CD14-positive monocyte (primary cell): ENCODE data around the gene FAM169A. TPM values are rescaled to one million over a fixed set of nuclear protein-coding genes. Genes with fewer than 3 reads are reported as not detected.

Experiments
- DNase-seq, 3 donors: peaks; one replicate each; pipeline ENCODE4 v3.0.0-alpha.2; 2011 to 2022
- H2AFZ ChIP-seq: 2 replicates; pipeline ENCODE4 v1.6.0; 2012; ENCODE audit warnings: mild to moderate bottlenecking, low read depth, low read length, inconsistent platforms; ENCODE audit not compliant: insufficient read depth, poor library complexity, severe bottlenecking
- H3K27ac ChIP-seq, 2 donors: 1 replicate in 1 of 2; 2 replicates in 1 of 2; pipeline ENCODE4 v1.5.1; 2012 to 2013; ENCODE audit warnings: low read length in 2 of 2, control low read depth in 1 of 2, inconsistent platforms in 1 of 2, low read depth in 1 of 2, mild to moderate bottlenecking in 1 of 2
- H3K27me3 ChIP-seq, 2 donors: one replicate each; pipeline versions ENCODE4 v1.6.0 to v1.6.1; 2011 to 2013; ENCODE audit warnings: low read length in 2 of 2; ENCODE audit not compliant: control insufficient read depth in 2 of 2, insufficient read depth in 2 of 2
- H3K36me3 ChIP-seq, 2 donors: replicated peaks in 1 of 2; 1 replicate in 1 of 2; 2 replicates in 1 of 2; pipeline versions ENCODE4 v1.5.1 to v1.6.1; 2012 to 2013; ENCODE audit warnings: low read length in 2 of 2, control low read depth in 1 of 2, inconsistent platforms in 1 of 2, mild to moderate bottlenecking in 1 of 2; ENCODE audit not compliant: insufficient read depth in 2 of 2, control insufficient read depth in 1 of 2
- H3K4me1 ChIP-seq, 2 donors: 1 replicate in 1 of 2; 2 replicates in 1 of 2; pipeline versions ENCODE4 v1.5.1 to v1.6.1; 2012 to 2013; ENCODE audit warnings: low read length in 2 of 2, control low read depth in 1 of 2, inconsistent platforms in 1 of 2, mild to moderate bottlenecking in 1 of 2, moderate library complexity in 1 of 2; ENCODE audit not compliant: insufficient read depth in 2 of 2, control insufficient read depth in 1 of 2
- H3K4me2 ChIP-seq: replicated peaks from 2 replicates; pipeline ENCODE3; 2012; ENCODE audit warnings: low read length, moderate library complexity, mild to moderate bottlenecking; ENCODE audit not compliant: poor library complexity, severe bottlenecking; ENCODE audit errors: extremely low read depth
- H3K4me3 ChIP-seq, 3 experiments: fragments of 200-600 bp in 1 of 3; sonication (generic) in 1 of 3; replicated peaks in 1 of 3; 1 replicate in 2 of 3; 2 replicates in 1 of 3; pipeline ENCODE4 v1.5.1; 2011 to 2013; ENCODE audit warnings: low read length in 3 of 3, mild to moderate bottlenecking in 3 of 3, control low read depth in 2 of 3, low read depth in 2 of 3, inconsistent platforms in 1 of 3, moderate library complexity in 1 of 3
- H3K79me2 ChIP-seq: 2 replicates; pipeline ENCODE4 v1.6.0; 2012; ENCODE audit warnings: mild to moderate bottlenecking, control low read depth, inconsistent platforms, low read length, moderate library complexity; ENCODE audit not compliant: insufficient read depth
- H3K9ac ChIP-seq: 2 replicates; pipeline ENCODE4 v1.6.0; 2017; ENCODE audit warnings: low read length, mild to moderate bottlenecking; ENCODE audit not compliant: insufficient read depth, poor library complexity, severe bottlenecking
- H3K9me3 ChIP-seq, 2 donors: replicated peaks in 1 of 2; 1 replicate in 1 of 2; 2 replicates in 1 of 2; pipeline versions ENCODE4 v1.5.1 to v1.6.1; 2012 to 2013; ENCODE audit warnings: low read length in 2 of 2, control low read depth in 1 of 2; ENCODE audit not compliant: control insufficient read depth in 1 of 2, insufficient read depth in 1 of 2
- H4K20me1 ChIP-seq: 2 replicates; pipeline ENCODE4 v1.6.0; 2012; ENCODE audit warnings: mild to moderate bottlenecking, low read length, control low read depth, moderate library complexity; ENCODE audit not compliant: insufficient read depth
- H3K27ac Mint-ChIP-seq, 7 donors: one replicate each; pipeline ENCODE4 v1.8.0; 2020; ENCODE audit warnings: mild to moderate bottlenecking in 7 of 7, mixed read lengths in 7 of 7, moderate library complexity in 6 of 7, inconsistent platforms in 2 of 7
- H3K27me3 Mint-ChIP-seq, 3 donors: one replicate each; pipeline ENCODE4 v1.8.0; 2021 to 2022; ENCODE audit warnings: low read depth in 3 of 3, mild to moderate bottlenecking in 3 of 3, mixed read lengths in 3 of 3, moderate library complexity in 3 of 3, inconsistent platforms in 1 of 3
- H3K36me3 Mint-ChIP-seq, 2 donors: one replicate each; pipeline ENCODE4 v1.8.0; 2020; ENCODE audit warnings: mixed read lengths in 2 of 2, inconsistent platforms in 1 of 2, mild to moderate bottlenecking in 1 of 2
- H3K4me1 Mint-ChIP-seq: one replicate; pipeline ENCODE4 v1.8.0; 2020; ENCODE audit warnings: mild to moderate bottlenecking, mixed read lengths
- H3K4me3 Mint-ChIP-seq, 2 donors: one replicate each; pipeline ENCODE4 v1.8.0; 2020; ENCODE audit warnings: mild to moderate bottlenecking in 2 of 2, mixed read lengths in 2 of 2, moderate library complexity in 1 of 2
- H3K9me3 Mint-ChIP-seq, 7 donors: one replicate each; pipeline ENCODE4 v1.8.0; 2020 to 2022; ENCODE audit warnings: mixed read lengths in 7 of 7, mild to moderate bottlenecking in 6 of 7, moderate library complexity in 6 of 7, inconsistent platforms in 2 of 7
- WGBS: methylation state at CpG from one replicate; pipeline ENCODE4 v1.1.5; 2013; ENCODE audit warnings: missing lambda C conversion rate; ENCODE audit not compliant: insufficient coverage; 5-methylcytosine and 5-hydroxymethylcytosine counted together
- intact Hi-C, 2 donors: fragments of 100-400 bp; cut with micrococcal nuclease; formaldehyde crosslinking; loops; one replicate each; pipeline versions ENCODE4 v1.15.0 to v1.15.1; 2023
- polyA plus RNA-seq, 3 donors: library from polyadenylated mRNA; depleted of rRNA in 1 of 3; unstranded in 2 of 3; stranded (reverse) in 1 of 3; fragments of 300-500 nt in 2 of 3; fragments of >200 nt in 1 of 3; fragmentation: Illumina TruSeq in 2 of 3; gene quantifications; 1 replicate in 2 of 3; 2 replicates in 1 of 3; pipeline ENCODE4 v1.2.3, GENCODE V29; 2012 to 2021
- TF ChIP-seq, protein P1 (sequence below): fragments of 200-600 bp; IDR thresholded peaks from one replicate; pipeline ENCODE4 v1.8.0; 2022; ENCODE audit warnings: antibody characterized with exemption, mild to moderate bottlenecking

FAM169A gene
- polyA plus RNA-seq, 3 donors: not detected

DNA sequence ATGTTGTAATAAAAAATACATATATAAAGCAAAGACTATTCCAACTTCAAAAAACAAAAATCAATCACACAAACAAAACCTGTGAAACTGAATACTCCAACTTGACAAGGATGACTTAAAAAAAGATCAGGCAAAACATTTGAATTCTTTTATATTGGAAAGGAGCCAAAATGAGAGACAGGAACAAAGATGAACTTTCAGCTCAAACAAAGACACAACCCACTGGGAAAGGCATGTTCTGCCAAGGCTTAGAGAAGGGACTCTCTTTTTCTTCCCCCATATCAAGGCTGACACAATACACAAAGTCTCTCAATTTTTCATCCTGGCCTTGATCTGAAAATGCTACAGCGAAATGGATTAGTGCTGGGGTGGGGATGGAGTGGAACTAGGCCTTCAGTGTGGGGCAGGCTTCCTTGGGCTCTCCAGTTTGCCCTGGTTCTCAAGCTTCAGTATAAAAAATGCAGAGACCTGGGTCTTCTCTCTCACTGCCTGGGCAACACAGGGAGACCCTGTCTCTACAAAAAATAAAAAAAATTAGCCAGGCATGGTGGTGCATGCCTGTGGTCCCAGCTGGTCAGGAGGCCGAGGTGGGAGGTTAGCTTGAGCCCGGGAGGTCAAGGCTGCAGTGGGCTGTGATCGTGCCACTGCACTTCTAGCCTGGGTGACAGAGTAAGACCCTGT, 11.6 kb upstream of the FAM169A start:
- TF ChIP-seq, protein P1, sequence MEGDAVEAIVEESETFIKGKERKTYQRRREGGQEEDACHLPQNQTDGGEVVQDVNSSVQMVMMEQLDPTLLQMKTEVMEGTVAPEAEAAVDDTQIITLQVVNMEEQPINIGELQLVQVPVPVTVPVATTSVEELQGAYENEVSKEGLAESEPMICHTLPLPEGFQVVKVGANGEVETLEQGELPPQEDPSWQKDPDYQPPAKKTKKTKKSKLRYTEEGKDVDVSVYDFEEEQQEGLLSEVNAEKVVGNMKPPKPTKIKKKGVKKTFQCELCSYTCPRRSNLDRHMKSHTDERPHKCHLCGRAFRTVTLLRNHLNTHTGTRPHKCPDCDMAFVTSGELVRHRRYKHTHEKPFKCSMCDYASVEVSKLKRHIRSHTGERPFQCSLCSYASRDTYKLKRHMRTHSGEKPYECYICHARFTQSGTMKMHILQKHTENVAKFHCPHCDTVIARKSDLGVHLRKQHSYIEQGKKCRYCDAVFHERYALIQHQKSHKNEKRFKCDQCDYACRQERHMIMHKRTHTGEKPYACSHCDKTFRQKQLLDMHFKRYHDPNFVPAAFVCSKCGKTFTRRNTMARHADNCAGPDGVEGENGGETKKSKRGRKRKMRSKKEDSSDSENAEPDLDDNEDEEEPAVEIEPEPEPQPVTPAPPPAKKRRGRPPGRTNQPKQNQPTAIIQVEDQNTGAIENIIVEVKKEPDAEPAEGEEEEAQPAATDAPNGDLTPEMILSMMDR: no peak
- Mint-ChIP-seq H3K9me3 (peaks cover 0 to 4% (median 0%) of the 10 kb centered on the region in 7 donors), H3K4me3 (no peak overlapping the region), H3K36me3 (no peaks in the 10 kb centered on the region), H3K4me1 (no peaks in the 10 kb centered on the region), H3K27ac (no peak overlapping the region), H3K27me3 (peaks cover 0 to 4% (median 2%) of the 10 kb centered on the region in 3 donors)
- H3K79me2 ChIP-seq: no peaks in the 10 kb centered on the region
- intact Hi-C loops: no loop called here
- H3K9me3 ChIP-seq: no peaks in the 10 kb centered on the region
- H3K36me3 ChIP-seq: no peaks in the 10 kb centered on the region
- H3K27ac ChIP-seq: no peak overlapping the region
- no peak overlapping the region for H3K9ac ChIP-seq
- H3K27me3 ChIP-seq: no peaks in the 10 kb centered on the region
- H4K20me1 ChIP-seq: no peaks in the 10 kb centered on the region
- H3K4me3 ChIP-seq: no peak overlapping the region
- no peak overlapping the region for H3K4me2 ChIP-seq
- H2AFZ ChIP-seq: no peak overlapping the region
- no peak for DNase-seq
- WGBS: 100% methylated on average over 1 of the region's 4 CpGs
- no peaks in the 10 kb centered on the region for H3K4me1 ChIP-seq

GRCh38 chr5:74875994-74876791, 10.0 kb upstream of the FAM169A start:
- Histone ChIP-seq H3K4me1 (no peaks in the 10 kb centered on the region), H3K27ac (no peak overlapping the region), H3K9me3 (no peaks in the 10 kb centered on the region), H3K4me3 (no peak overlapping the region), H3K27me3 (no peaks in the 10 kb centered on the region), H3K4me2 (no peak overlapping the region), H3K79me2 (no peaks in the 10 kb centered on the region), H2AFZ (no peak overlapping the region), H4K20me1 (no peaks in the 10 kb centered on the region), H3K36me3 (no peaks in the 10 kb centered on the region), H3K9ac (no peak overlapping the region)
- DNase-seq: no peak
- Mint-ChIP-seq H3K36me3 (no peaks in the 10 kb centered on the region), H3K27me3 (peaks cover 0 to 5% (median 1%) of the 10 kb centered on the region in 3 donors), H3K4me1 (no peaks in the 10 kb centered on the region), H3K9me3 (peaks cover 0 to 4% (median 0%) of the 10 kb centered on the region in 7 donors), H3K27ac (no peak overlapping the region), H3K4me3 (no peak overlapping the region)
- WGBS: 91% methylated on average over 6 of the region's 7 CpGs
- TF ChIP-seq, protein P1: no peak
- intact Hi-C loops: no loop called here
